AG09319 (cell line): ENCODE measurements around the gene RS1.

Experiments
- DNase-seq: peaks from one replicate; pipeline ENCODE4 v3.0.0-alpha.2; 2010; ENCODE audit warnings: low read depth; ENCODE audit errors: extremely low read depth
- TF ChIP-seq, protein P1 (sequence below): IDR thresholded peaks from 2 replicates; pipeline ENCODE4 v1.5.1; 2011; ENCODE audit warnings: low read depth, mild to moderate bottlenecking, inconsistent platforms, low read length, moderate library complexity

The RS1 gene

DNA sequence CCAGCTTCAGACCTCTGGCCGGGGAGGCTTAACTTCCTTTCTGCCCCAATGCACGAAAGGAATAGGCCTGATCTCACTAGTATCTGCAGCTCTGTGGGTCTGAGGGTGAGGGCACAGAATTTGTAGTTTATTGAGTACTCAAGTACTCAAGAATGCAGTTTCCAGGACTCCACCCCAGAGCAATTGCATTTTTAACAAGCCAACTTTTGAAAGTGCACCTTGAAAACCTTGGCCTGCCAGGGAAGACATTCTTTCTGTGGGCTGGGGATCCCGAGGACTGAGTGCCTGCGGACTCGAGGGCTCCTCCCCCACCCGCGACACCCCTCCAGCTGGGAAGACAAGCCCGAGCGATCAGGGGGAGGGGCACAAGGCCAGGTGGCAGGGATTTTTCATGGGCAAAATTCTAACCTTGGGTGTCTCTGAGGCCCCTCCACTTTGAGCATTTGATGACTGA, 22.4 kb downstream of the RS1 start:
- TF ChIP-seq, protein P1, sequence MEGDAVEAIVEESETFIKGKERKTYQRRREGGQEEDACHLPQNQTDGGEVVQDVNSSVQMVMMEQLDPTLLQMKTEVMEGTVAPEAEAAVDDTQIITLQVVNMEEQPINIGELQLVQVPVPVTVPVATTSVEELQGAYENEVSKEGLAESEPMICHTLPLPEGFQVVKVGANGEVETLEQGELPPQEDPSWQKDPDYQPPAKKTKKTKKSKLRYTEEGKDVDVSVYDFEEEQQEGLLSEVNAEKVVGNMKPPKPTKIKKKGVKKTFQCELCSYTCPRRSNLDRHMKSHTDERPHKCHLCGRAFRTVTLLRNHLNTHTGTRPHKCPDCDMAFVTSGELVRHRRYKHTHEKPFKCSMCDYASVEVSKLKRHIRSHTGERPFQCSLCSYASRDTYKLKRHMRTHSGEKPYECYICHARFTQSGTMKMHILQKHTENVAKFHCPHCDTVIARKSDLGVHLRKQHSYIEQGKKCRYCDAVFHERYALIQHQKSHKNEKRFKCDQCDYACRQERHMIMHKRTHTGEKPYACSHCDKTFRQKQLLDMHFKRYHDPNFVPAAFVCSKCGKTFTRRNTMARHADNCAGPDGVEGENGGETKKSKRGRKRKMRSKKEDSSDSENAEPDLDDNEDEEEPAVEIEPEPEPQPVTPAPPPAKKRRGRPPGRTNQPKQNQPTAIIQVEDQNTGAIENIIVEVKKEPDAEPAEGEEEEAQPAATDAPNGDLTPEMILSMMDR: no peak
- no peak for DNase-seq

- no peak for DNase-seq
- TF ChIP-seq, protein P1: no peak
Observed at GRCh38 chrX:18647621-18648020, 24.3 kb downstream of the RS1 start.

DNA sequence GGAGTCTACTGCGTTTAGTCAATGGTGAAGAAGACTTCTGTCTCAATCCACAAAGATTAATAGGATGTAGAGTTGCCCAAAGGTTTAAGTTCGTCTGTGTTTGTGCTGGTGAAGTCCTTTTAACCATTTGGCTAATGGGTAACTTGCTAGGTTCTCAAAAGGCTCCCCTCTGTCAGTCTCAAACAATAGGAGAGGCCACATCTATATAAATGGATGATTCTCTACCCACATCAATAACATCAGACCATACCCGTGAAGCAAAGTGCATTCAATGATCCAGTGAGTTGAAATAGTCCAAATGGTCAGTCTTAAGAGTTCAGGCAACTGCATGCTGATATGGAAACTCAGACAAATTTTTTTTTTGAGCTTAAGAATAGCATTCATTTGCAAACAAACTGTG, 28.1 kb downstream of the RS1 start:
- TF ChIP-seq, protein P1: no peak
- DNase-seq: no peak

DNA sequence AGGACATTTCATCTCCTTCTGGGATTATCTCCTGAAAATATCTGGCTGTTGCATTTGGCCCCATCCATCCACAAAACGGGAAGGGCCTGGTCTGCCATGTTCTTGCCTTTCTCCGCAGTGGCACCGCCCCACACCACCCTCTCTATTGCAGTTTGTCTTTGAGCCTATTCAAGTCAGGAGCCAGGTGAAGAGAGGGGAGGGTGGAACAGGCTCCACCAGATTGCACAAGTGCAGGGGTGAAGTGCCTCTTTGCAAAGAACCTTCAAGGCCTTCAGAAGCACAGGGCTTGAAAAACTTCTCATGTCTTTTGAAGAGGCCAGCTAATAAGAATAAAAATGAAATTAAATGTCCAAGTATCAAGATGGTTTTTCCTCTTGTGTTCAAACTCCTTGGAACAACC, 28.7 kb downstream of the RS1 start:
- TF ChIP-seq, protein P1: no peak
- no peak for DNase-seq

DNA sequence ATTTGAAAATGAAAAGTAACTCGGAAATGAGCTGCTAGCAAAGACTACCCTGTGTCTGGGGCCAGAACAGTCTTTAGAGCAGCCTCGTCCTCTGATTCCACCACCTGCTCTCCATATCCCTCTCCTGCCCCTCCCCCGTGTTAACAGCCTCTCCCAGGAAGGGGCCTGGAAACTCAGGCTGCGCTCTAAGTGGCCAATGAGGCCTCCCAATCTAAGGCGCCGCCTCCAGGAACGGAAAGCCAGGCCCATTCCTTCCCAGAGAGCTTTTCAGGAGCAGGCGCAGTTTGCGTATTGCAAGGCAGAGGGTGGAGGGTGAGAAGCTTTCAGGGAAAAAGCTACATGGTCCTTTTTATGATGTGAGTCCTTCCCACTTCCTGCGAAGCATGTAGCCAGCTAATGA, 31.2 kb downstream of the RS1 start:
- TF ChIP-seq, protein P1: no peak
- no peak for DNase-seq

GRCh38 chrX:18639280-18639679, 32.6 kb downstream of the RS1 start:
- TF ChIP-seq, protein P1: no peak
- no peak for DNase-seq

DNA sequence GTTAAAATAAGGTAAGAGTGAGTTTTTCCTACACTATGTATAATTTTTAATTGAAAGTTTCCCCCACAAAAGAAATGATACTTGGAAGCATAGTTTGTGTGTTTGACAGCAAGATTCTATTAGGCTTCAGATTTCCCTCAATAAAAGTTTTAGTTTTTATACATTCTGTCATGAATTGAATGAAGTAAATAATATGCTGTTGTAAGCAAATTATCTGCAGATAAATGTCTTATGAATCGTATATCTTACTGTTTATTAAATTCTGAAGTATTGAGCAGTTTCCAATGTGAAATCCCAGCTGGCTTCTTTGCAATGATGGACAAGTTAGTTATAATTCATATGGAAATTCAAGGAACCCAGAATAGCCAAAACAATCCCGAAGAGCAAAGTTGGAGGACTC, 33.5 kb downstream of the RS1 start:
- DNase-seq: no peak
- TF ChIP-seq, protein P1: no peak
